GM18519 (cell line): ENCODE measurements around the gene MYO1B.

Experiments used
- ATAC-seq: cut with Tn5 transposase; IDR thresholded peaks from one replicate; pipeline ENCODE4 v1.9.1; 2021; ENCODE audit warnings: mild to moderate bottlenecking, moderate library complexity; ENCODE audit not compliant: unreplicated experiment, low FRiP score

The MYO1B gene

GRCh38 chr2:191316246-191316994 is 71.2 kb downstream of the MYO1B start:
- ATAC-seq, result no peak

- ATAC-seq, result no peak
These were observed 73.0 kb downstream of the MYO1B start for GRCh38 chr2:191318037-191318728.

- no peak for ATAC-seq
These were observed 73.5 kb downstream of the MYO1B start for GRCh38 chr2:191318729-191319078.

GRCh38 chr2:191319186-191319585 is 74.0 kb downstream of the MYO1B start:
- no peak for ATAC-seq

GRCh38 chr2:191320881-191321280 is 75.7 kb downstream of the MYO1B start:
- no peak for ATAC-seq

GRCh38 chr2:191321861-191322662 is 76.9 kb downstream of the MYO1B start:
- no peak for ATAC-seq

GRCh38 chr2:191322828-191323506 is 77.8 kb downstream of the MYO1B start:
- no peak for ATAC-seq

- no peak for ATAC-seq
These were observed 80.6 kb downstream of the MYO1B start for GRCh38 chr2:191325651-191326365.

GRCh38 chr2:191327484-191327883 is 82.3 kb downstream of the MYO1B start:
- ATAC-seq, result no peak

GRCh38 chr2:191328150-191328809 is 83.1 kb downstream of the MYO1B start:
- no peak for ATAC-seq

- ATAC-seq, result no peak
These were observed 84.6 kb downstream of the MYO1B start for GRCh38 chr2:191329841-191330240.

- ATAC-seq, result no peak
These were observed 88.7 kb downstream of the MYO1B start for GRCh38 chr2:191333911-191334357.

GRCh38 chr2:191335875-191336464 is 90.8 kb downstream of the MYO1B start:
- no peak for ATAC-seq

- no peak for ATAC-seq
These were observed 96.2 kb downstream of the MYO1B start for GRCh38 chr2:191341436-191341835.

GRCh38 chr2:191343796-191344338 is 98.7 kb downstream of the MYO1B start:
- ATAC-seq, result no peak

GRCh38 chr2:191345788-191346187 is 100.6 kb downstream of the MYO1B start:
- no peak for ATAC-seq

- ATAC-seq, result no peak
These were observed 102.0 kb downstream of the MYO1B start for GRCh38 chr2:191347154-191347553.

- ATAC-seq, result no peak
These were observed 102.7 kb downstream of the MYO1B start for GRCh38 chr2:191347881-191348280.

GRCh38 chr2:191349990-191350389 is 104.8 kb downstream of the MYO1B start:
- no peak for ATAC-seq
